ENCODE measurements around the gene C22orf39.

DNA sequence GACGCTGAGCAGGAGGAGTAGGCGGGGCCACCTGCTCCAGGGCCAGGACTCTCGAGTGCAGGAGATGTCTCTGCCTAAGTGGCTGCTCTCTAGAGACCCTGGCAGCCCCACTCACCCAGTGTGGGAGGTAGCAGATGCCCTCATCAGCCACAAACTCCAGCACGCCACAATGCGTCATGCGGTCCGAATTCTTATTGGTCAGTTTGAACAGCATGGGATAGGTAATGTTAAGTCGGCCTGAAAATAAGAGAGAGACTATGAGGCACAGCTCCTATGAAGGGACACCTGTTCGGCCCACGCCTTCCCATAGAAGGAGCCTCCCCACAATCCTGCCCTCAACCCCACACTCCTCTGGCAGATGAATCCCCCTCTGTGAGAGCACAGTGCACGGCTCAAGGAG lies 24.1 kb upstream of the C22orf39 start:
- TF ChIP-seq CTCF (IDR thresholded peaks at IDR 0.05) (no peak), POLR2AphosphoS5 (IDR thresholded peaks at IDR 0.05) (no peak), POLR2A (IDR thresholded peaks at IDR 0.05) (no peak), EP300 (IDR thresholded peaks at IDR 0.05) (no peak)
